H1 (cell line): ENCODE results near the gene ZNF808. TPM values are rescaled to one million over a fixed set of nuclear protein-coding genes. Genes with fewer than 3 reads are reported as not detected.
"Not testable (repeated sequence)": the region's sequence is repeated elsewhere in the genome, so short reads cannot be mapped to it uniquely, and the experiment has no call there.

Experiments used
- CTCF ChIA-PET: fragments of 300-600 bp; sonication (Branson Sonifier 250); formaldehyde crosslinking; loops from one replicate; lab custom pipeline; 2021; ENCODE audit not compliant: partially characterized antibody; lab: Charles Lee
- POLR2A ChIA-PET: fragments of 300-600 bp; sonication (Branson Sonifier 250); formaldehyde crosslinking; loops from one replicate; lab custom pipeline; 2021; ENCODE audit warnings: inconsistent platforms; ENCODE audit not compliant: partially characterized antibody; lab: Charles Lee
- DNase-seq, 2 experiments: peaks; one replicate each; pipeline versions ENCODE4 v3.0.0 to v3.0.0-alpha.2; 2010 to 2022; ENCODE audit warnings: low spot score in 2 of 2, low read depth in 1 of 2, mixed read lengths in 1 of 2
- FAIRE-seq: peaks from 2 replicates; lab custom pipeline; 2011; peaks lifted over from hg19 to GRCh38; lab: Jason Lieb, UNC
- H2AFZ ChIP-seq: 2 replicates; pipeline ENCODE4 v1.8.1; 2012; ENCODE audit warnings: low read length, inconsistent platforms
- H2AK5ac ChIP-seq: 2 replicates; pipeline ENCODE4 v1.6.1; 2013; ENCODE audit warnings: low read depth, low read length
- H2BK120ac ChIP-seq: replicated peaks from 2 replicates; pipeline ENCODE3; 2013; ENCODE audit warnings: low read depth, low read length, inconsistent platforms
- H2BK12ac ChIP-seq: 2 replicates; pipeline ENCODE4 v1.6.1; 2013; ENCODE audit warnings: low read depth, low read length
- H2BK15ac ChIP-seq: 2 replicates; pipeline ENCODE4 v1.6.1; 2013; ENCODE audit warnings: low read length
- H2BK20ac ChIP-seq: 2 replicates; pipeline ENCODE4 v1.6.1; 2013; ENCODE audit warnings: low read length
- H2BK5ac ChIP-seq: 2 replicates; pipeline ENCODE4 v1.6.1; 2013; ENCODE audit warnings: low read depth, low read length
- H3K14ac ChIP-seq: 2 replicates; pipeline ENCODE4 v1.6.1; 2013; ENCODE audit warnings: inconsistent platforms; ENCODE audit not compliant: insufficient read length
- H3K18ac ChIP-seq: 2 replicates; pipeline ENCODE4 v1.6.1; 2013; ENCODE audit warnings: low read length; ENCODE audit errors: extremely low read depth
- H3K23ac ChIP-seq: 2 replicates; pipeline ENCODE4 v1.6.1; 2013; ENCODE audit warnings: inconsistent platforms; ENCODE audit not compliant: insufficient read length
- H3K23me2 ChIP-seq: 2 replicates; pipeline ENCODE4 v1.6.1; 2013; ENCODE audit warnings: low read depth, low read length
- H3K27ac ChIP-seq: 2 replicates; pipeline ENCODE4 v1.6.1; 2011; ENCODE audit warnings: low read depth, low read length, inconsistent platforms
- H3K27me3 ChIP-seq, 4 experiments: replicated peaks in 1 of 4; 1 replicate in 1 of 4; 2 replicates in 3 of 4; pipeline versions ENCODE4 v1.6.1 to v1.8.1; 2011 to 2013; ENCODE audit warnings: low read length in 3 of 4, mild to moderate bottlenecking in 3 of 4, inconsistent platforms in 2 of 4, mixed read lengths in 2 of 4, moderate library complexity in 1 of 4; ENCODE audit not compliant: control insufficient read depth in 3 of 4, insufficient read depth in 3 of 4; ENCODE audit errors: extremely low read depth in 1 of 4
- H3K36me3 ChIP-seq, 4 experiments: 2 replicates each; pipeline versions ENCODE4 v1.6.1 to v1.8.1; 2011 to 2013; ENCODE audit warnings: mild to moderate bottlenecking in 4 of 4, low read length in 3 of 4, moderate library complexity in 2 of 4, control low read depth in 1 of 4, inconsistent platforms in 1 of 4; ENCODE audit not compliant: insufficient read depth in 4 of 4, control insufficient read depth in 2 of 4
- H3K4ac ChIP-seq: replicated peaks from 2 replicates; pipeline ENCODE3; 2013; ENCODE audit warnings: low read length, low read depth, mixed read lengths, inconsistent platforms; ENCODE audit not compliant: insufficient read length
- H3K4me1 ChIP-seq, 4 experiments: replicated peaks in 1 of 4; 1 replicate in 1 of 4; 2 replicates in 3 of 4; pipeline versions ENCODE4 v1.6.1 to v1.8.1; 2011 to 2013; ENCODE audit warnings: low read length in 3 of 4, inconsistent platforms in 2 of 4, mixed read lengths in 1 of 4; ENCODE audit not compliant: insufficient read depth in 4 of 4, control insufficient read depth in 3 of 4
- H3K4me2 ChIP-seq, 2 experiments: 2 replicates each; pipeline versions ENCODE4 v1.6.1 to v1.8.1; 2011 to 2013; ENCODE audit warnings: low read depth in 2 of 2, low read length in 2 of 2, control low read depth in 1 of 2, inconsistent platforms in 1 of 2, mild to moderate bottlenecking in 1 of 2; ENCODE audit not compliant: insufficient read depth in 1 of 2
- H3K4me3 ChIP-seq, 4 experiments: fragments of 200-600, 300-600 bp in 1 of 4; sonication (generic), shearing (Covaris generic), sonication (Bioruptor Twin) in 1 of 4; 2 replicates each; pipeline versions ENCODE4 v1.5.1 to v1.8.1; 2011 to 2016; ENCODE audit warnings: low read length in 4 of 4, low read depth in 3 of 4, control low read depth in 2 of 4, inconsistent platforms in 2 of 4, mild to moderate bottlenecking in 2 of 4, mixed read lengths in 1 of 4, moderate library complexity in 1 of 4; ENCODE audit not compliant: insufficient read depth in 2 of 4; ENCODE audit errors: extremely low read depth in 1 of 4
- H3K56ac ChIP-seq: replicated peaks from 2 replicates; pipeline ENCODE3; 2013; ENCODE audit warnings: low read depth, mild to moderate bottlenecking, mixed read lengths, low read length, inconsistent platforms; ENCODE audit not compliant: insufficient read length
- H3K79me1 ChIP-seq: 2 replicates; pipeline ENCODE4 v1.6.1; 2013; ENCODE audit warnings: low read depth, low read length, control low read depth
- H3K79me2 ChIP-seq, 2 experiments: 2 replicates each; pipeline versions ENCODE4 v1.6.1 to v1.8.1; 2012 to 2013; ENCODE audit warnings: low read length in 2 of 2, mild to moderate bottlenecking in 2 of 2, inconsistent platforms in 1 of 2; ENCODE audit not compliant: insufficient read depth in 2 of 2, control insufficient read depth in 1 of 2
- H3K9ac ChIP-seq, 4 experiments: replicated peaks in 1 of 4; 1 replicate in 1 of 4; 2 replicates in 3 of 4; pipeline versions ENCODE4 v1.6.1 to v1.8.1; 2011 to 2013; ENCODE audit warnings: low read depth in 3 of 4, low read length in 3 of 4, control low read depth in 2 of 4, mild to moderate bottlenecking in 2 of 4, moderate library complexity in 2 of 4, inconsistent platforms in 1 of 4; ENCODE audit errors: extremely low read depth in 1 of 4
- H3K9me3 ChIP-seq, 2 experiments: 2 replicates each; pipeline versions ENCODE4 v1.6.1 to v1.8.1; 2012 to 2013; ENCODE audit warnings: mild to moderate bottlenecking in 2 of 2, moderate library complexity in 2 of 2, control low read depth in 1 of 2, inconsistent platforms in 1 of 2, low read depth in 1 of 2, low read length in 1 of 2, mixed read lengths in 1 of 2; ENCODE audit not compliant: insufficient read depth in 2 of 2
- H4K20me1 ChIP-seq, 2 experiments: replicated peaks in 1 of 2; 2 replicates each; pipeline versions ENCODE3 to v1.8.1; 2011 to 2013; ENCODE audit warnings: inconsistent platforms in 2 of 2, low read length in 2 of 2, mild to moderate bottlenecking in 1 of 2; ENCODE audit not compliant: insufficient read depth in 2 of 2, control insufficient read depth in 1 of 2
- H4K5ac ChIP-seq: 2 replicates; pipeline ENCODE4 v1.6.1; 2013; ENCODE audit warnings: low read length, low read depth, mixed read lengths, inconsistent platforms; ENCODE audit not compliant: insufficient read length
- H4K8ac ChIP-seq: 2 replicates; pipeline ENCODE4 v1.8.0; 2013; ENCODE audit warnings: mild to moderate bottlenecking, moderate library complexity, low read length, inconsistent platforms; ENCODE audit not compliant: insufficient read depth; ENCODE audit errors: extremely low read depth
- H4K91ac ChIP-seq: replicated peaks from 2 replicates; pipeline ENCODE3; 2013; ENCODE audit warnings: low read length, mixed read lengths, inconsistent platforms; ENCODE audit not compliant: insufficient read length
- WGBS, 2 experiments: shearing (Covaris generic) in 1 of 2; methylation state at CpG; one replicate each; pipeline versions ENCODE4 v1.1.6 to v1.1.7; 2013 to 2015; ENCODE audit warnings: low lambda C conversion rate in 2 of 2, mixed read lengths in 2 of 2, inconsistent platforms in 1 of 2, low coverage in 1 of 2, missing lambda C conversion rate in 1 of 2; ENCODE audit not compliant: insufficient replicate concordance in 2 of 2, insufficient coverage in 1 of 2, insufficient read length in 1 of 2; ENCODE audit errors: extremely low coverage in 1 of 2, missing lambda C conversion rate in 1 of 2; 5-methylcytosine and 5-hydroxymethylcytosine counted together
- polyA plus RNA-seq, 7 experiments: library from polyadenylated mRNA; depleted of rRNA in 3 of 7; stranded (reverse) in 5 of 7; unstranded in 2 of 7; fragments of >200 nt in 5 of 7; fragments of 200-250 nt in 2 of 7; gene quantifications; 1 replicate in 5 of 7; 2 replicates in 1 of 7; 4 replicates in 1 of 7; pipeline versions ENCODE4 v1.2.1 to v1.2.3, GENCODE V29; 2011 to 2013; ENCODE audit warnings: missing spikeins in 2 of 7, mixed read lengths in 2 of 7
- total RNA-seq: library from RNA; stranded (reverse); fragmentation: NEBNext Ultra II Directional; extraction: Animal tissue kit (Norgen Biotek cat#: 25700); gene quantifications from 2 replicates; pipeline ENCODE4 v1.2.1, GENCODE V29; 2021

ZNF808 gene
- total and polyA plus RNA-seq, 2 of the 8 experiments (the other 6 are each of a cell fraction or from before 2014, with no cell fraction given) = 3.9 to 25.9 TPM

- H2AFZ ChIP-seq, H3K14ac ChIP-seq, H2BK15ac ChIP-seq, H3K27ac ChIP-seq, H2BK20ac ChIP-seq, H3K79me1 ChIP-seq, H3K9ac ChIP-seq, H3K4ac ChIP-seq, H4K20me1 ChIP-seq, H3K27me3 ChIP-seq, H2BK120ac ChIP-seq, FAIRE-seq, H4K5ac ChIP-seq, H3K23me2 ChIP-seq, DNase-seq, H2BK5ac ChIP-seq, H4K8ac ChIP-seq, H3K79me2 ChIP-seq, H3K56ac ChIP-seq, H3K36me3 ChIP-seq, H3K18ac ChIP-seq, H3K4me3 ChIP-seq, H4K91ac ChIP-seq, H3K23ac ChIP-seq, H2AK5ac ChIP-seq: not testable (repeated sequence)
- ChIA-PET CTCF (interaction anchor here (1.0 kb wide), 1 partner anchor 31 kb away, joined by 3 read pairs; no protein-coding TSS in a partner anchor), POLR2A (interaction anchor here (1.4 kb wide), 2 partner anchors 19 to 86 kb away, joined by 7 read pairs; partner anchors contain the start of gene ZNF528)
- 90% methylated on average over 6 of the region's 7 CpGs; no CpG with 5 or more reads in 1 of the 2 experiments for WGBS, 2 experiments
- peak overlapping the region; percentile 17; the same call in 1 of the 2 replicates for H2BK12ac ChIP-seq
- H3K4me1 ChIP-seq = peaks cover 0 to 13% (median 2%) of the 10 kb centered on the region in 4 experiments; a peak in 4 of 7 replicates
- peaks cover 18 to 40% of the 10 kb centered on the region in 2 experiments for H3K9me3 ChIP-seq
- peak overlapping the region in 1 of 2 experiments; percentile 58; a peak in 2 of 4 replicates for H3K4me2 ChIP-seq
Observed at GRCh38 chr19:52484111-52484743, 43.2 kb upstream of the ZNF808 start.
